AG09309 (cell line): ENCODE results near the gene DLGAP3.

ENCODE experiments used
- DNase-seq: peaks from one replicate; pipeline ENCODE4 v3.0.0-alpha.2; 2010; ENCODE audit warnings: low read depth
- H3K4me3 ChIP-seq: 2 replicates; pipeline ENCODE4 v1.5.1; 2011; ENCODE audit warnings: mild to moderate bottlenecking, low read depth, low read length, moderate library complexity; ENCODE audit not compliant: control insufficient read depth
- TF ChIP-seq, protein P1 (sequence below): IDR thresholded peaks from 2 replicates; pipeline ENCODE4 v1.5.1; 2011; ENCODE audit warnings: mild to moderate bottlenecking, low read depth, low read length, inconsistent platforms; ENCODE audit not compliant: insufficient read depth, control insufficient read depth; ENCODE audit errors: missing control alignments

DLGAP3 gene

DNA sequence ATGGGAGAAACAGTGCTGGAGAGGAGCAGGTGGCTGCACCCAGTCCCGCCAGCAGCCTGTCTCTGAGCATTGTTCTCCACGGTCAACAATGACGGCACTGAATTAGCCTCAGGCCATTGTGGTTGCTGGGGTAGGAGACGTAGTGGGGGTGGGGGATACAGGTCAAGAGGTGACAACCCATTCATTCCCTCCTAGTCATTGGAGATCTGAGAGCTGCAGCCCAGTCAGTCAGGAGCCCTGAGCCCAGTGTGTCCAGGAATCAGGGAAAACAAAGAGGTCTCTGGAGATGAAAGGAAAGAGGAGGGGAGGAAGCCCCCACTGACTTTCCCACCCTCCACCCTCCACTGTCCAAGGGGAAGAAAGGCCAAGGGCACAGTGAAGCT lies 85.2 kb downstream of the DLGAP3 start:
- H3K4me3 ChIP-seq = no peak overlapping the region
- TF ChIP-seq, protein P1, sequence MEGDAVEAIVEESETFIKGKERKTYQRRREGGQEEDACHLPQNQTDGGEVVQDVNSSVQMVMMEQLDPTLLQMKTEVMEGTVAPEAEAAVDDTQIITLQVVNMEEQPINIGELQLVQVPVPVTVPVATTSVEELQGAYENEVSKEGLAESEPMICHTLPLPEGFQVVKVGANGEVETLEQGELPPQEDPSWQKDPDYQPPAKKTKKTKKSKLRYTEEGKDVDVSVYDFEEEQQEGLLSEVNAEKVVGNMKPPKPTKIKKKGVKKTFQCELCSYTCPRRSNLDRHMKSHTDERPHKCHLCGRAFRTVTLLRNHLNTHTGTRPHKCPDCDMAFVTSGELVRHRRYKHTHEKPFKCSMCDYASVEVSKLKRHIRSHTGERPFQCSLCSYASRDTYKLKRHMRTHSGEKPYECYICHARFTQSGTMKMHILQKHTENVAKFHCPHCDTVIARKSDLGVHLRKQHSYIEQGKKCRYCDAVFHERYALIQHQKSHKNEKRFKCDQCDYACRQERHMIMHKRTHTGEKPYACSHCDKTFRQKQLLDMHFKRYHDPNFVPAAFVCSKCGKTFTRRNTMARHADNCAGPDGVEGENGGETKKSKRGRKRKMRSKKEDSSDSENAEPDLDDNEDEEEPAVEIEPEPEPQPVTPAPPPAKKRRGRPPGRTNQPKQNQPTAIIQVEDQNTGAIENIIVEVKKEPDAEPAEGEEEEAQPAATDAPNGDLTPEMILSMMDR = no peak
- DNase-seq = no peak

DNA sequence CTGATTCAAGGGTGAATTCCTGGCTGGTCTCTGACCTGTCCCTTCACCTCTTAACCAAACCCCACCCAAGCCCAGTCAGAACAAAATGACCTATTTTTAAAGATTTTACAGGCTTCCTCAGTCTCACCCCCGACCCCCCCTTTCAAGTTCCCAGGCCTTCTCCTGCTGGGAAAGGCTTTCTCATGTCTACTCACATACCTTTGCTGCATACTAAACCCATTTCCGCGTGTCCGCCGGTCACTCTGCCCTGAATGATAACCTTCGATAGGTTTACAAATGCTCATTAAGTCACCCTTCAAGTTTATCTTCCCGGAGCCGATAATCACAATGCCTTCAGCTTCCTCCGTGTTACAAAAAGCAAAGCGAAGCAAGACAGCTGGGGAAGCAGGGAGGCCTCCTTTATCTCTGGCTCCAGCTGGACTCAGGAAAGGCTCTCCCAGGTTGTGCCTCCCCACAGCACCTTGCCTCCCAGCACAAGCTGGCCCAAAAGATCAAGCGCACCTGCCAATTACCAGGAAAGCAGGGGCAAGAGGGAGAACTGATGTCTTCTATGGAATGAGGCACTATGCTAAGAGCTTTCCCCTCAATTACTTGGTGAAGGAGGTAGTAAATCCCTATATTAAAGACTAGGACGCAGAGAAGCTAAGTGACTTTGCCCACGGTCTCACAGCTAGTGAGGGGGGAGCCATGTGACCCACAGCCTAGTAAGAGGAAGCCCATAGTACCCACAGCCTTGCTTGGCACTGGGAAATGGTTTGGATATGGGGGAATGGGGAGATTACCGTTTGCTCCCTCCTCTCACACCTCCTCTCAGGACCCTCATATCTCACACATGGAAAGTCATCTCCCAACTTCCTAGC lies 85.8 kb downstream of the DLGAP3 start:
- TF ChIP-seq, protein P1 = no peak
- no peak overlapping the region for H3K4me3 ChIP-seq
- DNase-seq = no peak

DNA sequence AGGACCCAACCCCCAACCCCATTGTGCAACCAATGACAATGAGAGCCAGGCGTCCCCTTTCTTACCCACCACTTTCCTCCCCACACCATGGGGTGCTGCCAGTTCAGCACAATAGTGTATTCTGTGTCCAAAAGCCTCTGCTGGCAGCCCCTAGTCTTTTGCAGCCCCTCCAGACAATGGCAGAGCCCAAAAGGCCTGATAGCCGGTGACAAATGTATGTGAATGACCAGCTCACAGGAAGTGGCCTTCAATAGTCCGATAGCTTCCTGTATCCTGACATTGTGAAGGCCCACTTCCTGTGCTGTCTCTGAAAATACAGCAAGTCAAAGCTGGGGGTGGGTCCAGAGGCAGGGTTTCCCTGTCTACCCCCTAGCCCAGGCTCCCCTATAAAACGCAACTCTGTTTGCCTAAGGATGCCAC lies 86.5 kb downstream of the DLGAP3 start:
- DNase-seq = no peak
- TF ChIP-seq, protein P1 = no peak
- H3K4me3 ChIP-seq = no peak overlapping the region

DNA sequence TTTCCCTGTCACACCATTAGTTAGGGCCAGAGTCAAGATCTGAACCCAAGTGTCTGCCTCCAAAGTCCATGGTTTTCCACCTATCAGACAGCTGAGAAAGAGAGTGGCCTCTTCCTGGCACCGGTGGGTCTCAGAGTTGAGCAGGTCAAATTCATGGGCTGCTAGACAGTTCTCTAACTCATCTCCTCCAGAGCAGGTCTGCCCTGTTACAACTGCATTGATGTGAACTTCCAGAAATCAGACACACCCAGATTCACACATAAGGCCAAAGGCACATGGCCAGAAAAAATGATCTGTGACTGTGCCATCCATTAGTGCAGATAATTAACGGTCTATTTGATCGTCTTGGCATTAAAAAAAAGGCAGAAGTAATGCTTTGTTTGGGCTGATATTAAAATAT lies 87.4 kb downstream of the DLGAP3 start:
- DNase-seq = no peak
- H3K4me3 ChIP-seq = no peak overlapping the region
- TF ChIP-seq, protein P1 = no peak

DNA sequence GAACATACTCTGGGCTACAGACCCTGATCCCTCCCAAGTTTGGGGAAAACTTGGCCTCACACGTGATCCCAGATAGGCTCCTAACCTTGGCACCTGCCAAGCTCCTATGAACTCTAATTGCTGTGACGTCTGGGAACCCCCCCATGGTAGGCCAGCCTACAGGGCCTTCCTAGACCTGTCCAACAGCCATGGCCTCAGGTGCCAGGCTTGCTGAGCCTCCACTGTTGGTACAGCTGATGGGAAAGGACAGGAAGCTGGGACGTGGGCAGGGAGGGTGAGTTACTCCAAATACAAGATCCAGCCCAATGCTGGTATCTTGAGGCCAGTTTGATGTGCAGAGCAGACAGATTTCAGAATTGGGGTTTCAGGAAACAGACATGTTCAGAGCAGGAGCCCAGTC lies 89.0 kb downstream of the DLGAP3 start:
- TF ChIP-seq, protein P1 = no peak
- no peak overlapping the region for H3K4me3 ChIP-seq
- DNase-seq = no peak

DNA sequence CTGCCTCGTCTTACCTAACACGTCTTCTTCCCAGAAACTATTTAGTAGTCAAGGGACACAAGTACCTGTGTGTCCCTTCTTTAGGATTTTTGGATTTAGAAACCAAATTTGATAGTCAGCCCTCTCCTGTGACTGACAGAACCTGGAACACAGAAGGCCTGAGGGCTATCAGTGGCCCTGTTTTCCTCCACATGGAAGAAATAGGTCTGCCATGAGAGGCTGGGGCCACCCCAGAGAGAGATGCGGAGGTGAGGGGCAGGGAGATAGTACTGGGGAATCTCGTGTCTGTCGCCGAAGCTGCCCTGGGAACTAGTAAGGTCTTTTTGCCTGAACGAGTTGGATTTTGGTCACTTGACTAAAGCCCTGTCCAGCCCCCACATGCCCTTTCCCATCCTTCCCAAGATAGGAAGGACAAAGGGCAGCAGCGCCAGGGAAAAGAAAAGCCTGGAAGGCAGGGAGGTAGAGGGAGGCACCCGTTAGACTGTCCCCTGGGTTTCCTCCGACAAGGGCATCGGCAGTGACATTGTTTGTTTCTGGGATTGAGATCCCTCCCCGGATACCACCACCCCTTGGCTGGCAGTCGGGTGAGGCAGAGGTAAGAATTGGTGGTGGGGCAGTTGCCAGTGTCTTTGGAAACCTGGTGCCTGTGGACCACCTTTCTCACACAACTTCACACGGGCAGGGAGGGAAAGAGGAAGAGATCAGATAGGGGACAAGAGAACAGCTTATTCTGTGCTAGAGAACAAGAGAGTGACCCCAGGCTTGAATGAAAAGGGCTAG lies 89.7 kb downstream of the DLGAP3 start:
- TF ChIP-seq, protein P1 = no peak
- H3K4me3 ChIP-seq = no peak overlapping the region
- no peak for DNase-seq
